ENCODE data around the gene OTOS. TPM values are rescaled to one million over a fixed set of nuclear protein-coding genes. Genes with fewer than 3 reads are reported as not detected.

The OTOS gene
- total and polyA plus RNA-seq, 2 of the 13 experiments (the other 11 are each of a cell fraction or from before 2014, with no cell fraction given) = not detected

GRCh38 chr2:240121190-240121589 is 19.3 kb downstream of the OTOS start (continued):
- no peak for TF ChIP-seq ZNF784 (CRISPR knock-in tag; IDR thresholded peaks at IDR 0.05; ENCODE audit: borderline replicate concordance)
- no peak for TF ChIP-seq ZNF256 (CRISPR knock-in tag; conservative IDR thresholded peaks at IDR 0.05)
- no peak for TF ChIP-seq EHMT2 (IDR thresholded peaks at IDR 0.05; ENCODE audit: borderline replicate concordance, low read depth, low read length)
- no peak for TF ChIP-seq CBX2 (IDR thresholded peaks at IDR 0.05; ENCODE audit: low read depth, low read length)
- no peak for TF ChIP-seq CBX2 (CRISPR knock-in tag; IDR thresholded peaks at IDR 0.05; ENCODE audit: low read depth)
- no peak for TF ChIP-seq ZNF512 (CRISPR knock-in tag; IDR thresholded peaks at IDR 0.05)
- no peak for TF ChIP-seq ZNF354B (CRISPR knock-in tag; IDR thresholded peaks at IDR 0.05)
- TF ChIP-seq HNF1B (CRISPR knock-in tag; IDR thresholded peaks at IDR 0.05) = no peak
- no peak for TF ChIP-seq MNT (IDR thresholded peaks at IDR 0.05)
- TF ChIP-seq DNMT3B (CRISPR knock-in tag; conservative IDR thresholded peaks at IDR 0.05) = no peak
- no peak for TF ChIP-seq MTF1 (CRISPR knock-in tag; IDR thresholded peaks at IDR 0.05)
